Thoracic aorta (tissue), 2 donors: ENCODE data around the gene TSHZ2. TPM values are rescaled to one million over a fixed set of nuclear protein-coding genes. Genes with fewer than 3 reads are reported as not detected.

ENCODE experiments used
- ATAC-seq: fragments of 150-250 bp; one replicate; pipeline ENCODE4 v1.8.0; 2017; ENCODE audit warnings: low read depth; ENCODE audit not compliant: insufficient number of reproducible peaks, low FRiP score
- DNase-seq: peaks from one replicate; pipeline ENCODE4 v3.0.0-alpha.2; 2020; ENCODE audit warnings: low spot score
- H3K27ac ChIP-seq, 2 donors: fragments of 200-600 bp; sonication (generic); 1 replicate in 1 of 2; 2 replicates in 1 of 2; pipeline ENCODE4 v1.5.1; 2016; ENCODE audit warnings: mild to moderate bottlenecking in 2 of 2, moderate library complexity in 2 of 2
- H3K27me3 ChIP-seq: fragments of 200-600 bp; sonication (generic); replicated peaks from 2 replicates; pipeline ENCODE4 v1.6.0; 2016; ENCODE audit warnings: mild to moderate bottlenecking; ENCODE audit not compliant: insufficient read depth
- H3K36me3 ChIP-seq: fragments of 200-600 bp; sonication (generic); one replicate; pipeline ENCODE4 v1.5.1; 2016
- H3K4me1 ChIP-seq, 2 donors: fragments of 200-600 bp; sonication (generic); 1 replicate in 1 of 2; 2 replicates in 1 of 2; pipeline versions ENCODE4 v1.5.1 to v1.6.0; 2016; ENCODE audit warnings: low read depth in 2 of 2, mild to moderate bottlenecking in 1 of 2; ENCODE audit not compliant: control insufficient read depth in 1 of 2
- H3K4me3 ChIP-seq: fragments of 200-600 bp; sonication (generic); 2 replicates; pipeline ENCODE4 v1.5.1; 2016; ENCODE audit warnings: mild to moderate bottlenecking
- H3K9me3 ChIP-seq: fragments of 200-600 bp; sonication (generic); 2 replicates; pipeline ENCODE4 v1.5.1; 2016
- CTCF ChIP-seq: fragments of 200-600 bp; sonication (generic); IDR thresholded peaks from one replicate; pipeline ENCODE4 v1.5.1; 2019; ENCODE audit warnings: antibody characterized with exemption
- total RNA-seq, 2 donors: library from RNA; depleted of rRNA; stranded (reverse); fragments of >200 nt; gene quantifications; one replicate each; pipeline versions ENCODE4 v1.1.0 to v1.2.3, GENCODE V29; 2016

Gene TSHZ2
- total RNA-seq, 2 donors from 2014 or later: 8.4 to 32.6 TPM

- ATAC-seq: no peak
- H3K27ac ChIP-seq: no peak overlapping the region
- no peak for TF ChIP-seq CTCF
- no peaks in the 10 kb centered on the region for H3K9me3 ChIP-seq
- no peaks in the 10 kb centered on the region for H3K4me1 ChIP-seq
- no peaks in the 10 kb centered on the region for H3K27me3 ChIP-seq
- H3K36me3 ChIP-seq: no peaks in the 10 kb centered on the region
- no peak for DNase-seq
- H3K4me3 ChIP-seq: no peak overlapping the region
Observed at GRCh38 chr20:53165452-53165851, 193.3 kb downstream of the TSHZ2 start.

GRCh38 chr20:53168491-53168890, 196.3 kb downstream of the TSHZ2 start:
- H3K4me1 ChIP-seq: no peaks in the 10 kb centered on the region
- no peak overlapping the region for H3K27ac ChIP-seq
- TF ChIP-seq CTCF: no peak
- ATAC-seq (no peak), DNase-seq (no peak)
- H3K9me3 ChIP-seq: no peaks in the 10 kb centered on the region
- no peak overlapping the region for H3K4me3 ChIP-seq
- H3K27me3 ChIP-seq: no peaks in the 10 kb centered on the region
- H3K36me3 ChIP-seq: no peaks in the 10 kb centered on the region

- TF ChIP-seq CTCF: no peak
- Histone ChIP-seq H3K27ac (no peak overlapping the region), H3K4me1 (no peaks in the 10 kb centered on the region), H3K4me3 (no peak overlapping the region), H3K36me3 (no peaks in the 10 kb centered on the region), H3K9me3 (no peaks in the 10 kb centered on the region), H3K27me3 (no peaks in the 10 kb centered on the region)
- DNase-seq: no peak
- no peak for ATAC-seq
Observed at GRCh38 chr20:53170196-53170595, 198.0 kb downstream of the TSHZ2 start.

- no peak for DNase-seq
- Histone ChIP-seq H3K27me3 (no peaks in the 10 kb centered on the region), H3K9me3 (no peaks in the 10 kb centered on the region), H3K4me1 (no peaks in the 10 kb centered on the region), H3K4me3 (no peak overlapping the region), H3K27ac (no peak overlapping the region), H3K36me3 (no peaks in the 10 kb centered on the region)
- no peak for ATAC-seq
- no peak for TF ChIP-seq CTCF
Observed at GRCh38 chr20:53171065-53171464, 198.9 kb downstream of the TSHZ2 start.

GRCh38 chr20:53174454-53174853, 202.3 kb downstream of the TSHZ2 start:
- DNase-seq (no peak), ATAC-seq (no peak)
- Histone ChIP-seq H3K9me3 (no peaks in the 10 kb centered on the region), H3K36me3 (no peaks in the 10 kb centered on the region), H3K4me3 (no peak overlapping the region), H3K4me1 (no peaks in the 10 kb centered on the region), H3K27ac (no peak overlapping the region), H3K27me3 (no peaks in the 10 kb centered on the region)
- TF ChIP-seq CTCF: no peak
